Uterus (tissue), 4 donors: ENCODE results near the gene SMAP2. TPM values are rescaled to one million over a fixed set of nuclear protein-coding genes. Genes with fewer than 3 reads are reported as not detected.
"Not testable (repeated sequence)": the region's sequence is repeated elsewhere in the genome, so short reads cannot be mapped to it uniquely, and the experiment has no call there.

Experiments
- DNase-seq, 2 donors: peaks; one replicate each; pipeline ENCODE4 v3.0.0-alpha.2; 2019 to 2020
- H3K27ac ChIP-seq, 2 donors: fragments of 200-600 bp; sonication (generic); 1 replicate in 1 of 2; 2 replicates in 1 of 2; pipeline ENCODE4 v1.5.1; 2016 to 2018
- H3K27me3 ChIP-seq, 2 donors: fragments of 200-600 bp; sonication (generic); one replicate each; pipeline ENCODE4 v1.5.1; 2018 to 2019; ENCODE audit warnings: control low read depth in 1 of 2
- H3K36me3 ChIP-seq, 2 donors: fragments of 200-600 bp; sonication (generic); one replicate each; pipeline ENCODE4 v1.5.1; 2019; ENCODE audit warnings: control low read depth in 1 of 2
- H3K4me1 ChIP-seq, 2 donors: fragments of 200-600 bp; sonication (generic); one replicate each; pipeline ENCODE4 v1.5.1; 2018 to 2019; ENCODE audit warnings: control low read depth in 1 of 2
- H3K4me3 ChIP-seq, 2 donors: fragments of 200-600 bp; sonication (generic); 1 replicate in 1 of 2; 2 replicates in 1 of 2; pipeline ENCODE4 v1.5.1; 2018 to 2019; ENCODE audit warnings: mild to moderate bottlenecking in 1 of 2
- H3K9me3 ChIP-seq, 2 donors: fragments of 200-600 bp; sonication (generic); one replicate each; pipeline ENCODE4 v1.5.1; 2019; ENCODE audit warnings: control low read depth in 1 of 2
- POLR2A ChIP-seq, 2 donors: fragments of 450-650 bp; IDR thresholded peaks; one replicate each; pipeline ENCODE4 v1.6.1; 2016; ENCODE audit warnings: antibody characterized with exemption in 2 of 2, mild to moderate bottlenecking in 1 of 2, moderate library complexity in 1 of 2
- intact Hi-C: fragments of 100-400 bp; cut with DNase I; formaldehyde crosslinking; loops from one replicate; pipeline ENCODE4 v1.15.1; 2023; ENCODE audit warnings: low total_unique reads
- total RNA-seq, 4 donors: library from RNA; depleted of rRNA in 3 of 4; stranded (reverse); fragments of >200 nt in 3 of 4; gene quantifications; one replicate each; pipeline versions ENCODE4 v1.1.0 to v1.2.4, GENCODE V29; 2014 to 2023
- TF ChIP-seq, protein P1 (sequence below), 4 experiments: fragments of 200-600 bp in 2 of 4; fragments of 450-650 bp in 2 of 4; sonication (generic) in 2 of 4; IDR thresholded peaks; one replicate each; pipeline ENCODE4 v1.5.1; 2016 to 2019; ENCODE audit warnings: antibody characterized with exemption in 4 of 4, mild to moderate bottlenecking in 2 of 4, moderate library complexity in 1 of 4
- donor health status: DM: yes; HTN: yes; CAD: no.

The SMAP2 gene
- total RNA-seq, 4 donors from 2014 or later = 11.1 to 24.8 (median 18.6) TPM

DNA sequence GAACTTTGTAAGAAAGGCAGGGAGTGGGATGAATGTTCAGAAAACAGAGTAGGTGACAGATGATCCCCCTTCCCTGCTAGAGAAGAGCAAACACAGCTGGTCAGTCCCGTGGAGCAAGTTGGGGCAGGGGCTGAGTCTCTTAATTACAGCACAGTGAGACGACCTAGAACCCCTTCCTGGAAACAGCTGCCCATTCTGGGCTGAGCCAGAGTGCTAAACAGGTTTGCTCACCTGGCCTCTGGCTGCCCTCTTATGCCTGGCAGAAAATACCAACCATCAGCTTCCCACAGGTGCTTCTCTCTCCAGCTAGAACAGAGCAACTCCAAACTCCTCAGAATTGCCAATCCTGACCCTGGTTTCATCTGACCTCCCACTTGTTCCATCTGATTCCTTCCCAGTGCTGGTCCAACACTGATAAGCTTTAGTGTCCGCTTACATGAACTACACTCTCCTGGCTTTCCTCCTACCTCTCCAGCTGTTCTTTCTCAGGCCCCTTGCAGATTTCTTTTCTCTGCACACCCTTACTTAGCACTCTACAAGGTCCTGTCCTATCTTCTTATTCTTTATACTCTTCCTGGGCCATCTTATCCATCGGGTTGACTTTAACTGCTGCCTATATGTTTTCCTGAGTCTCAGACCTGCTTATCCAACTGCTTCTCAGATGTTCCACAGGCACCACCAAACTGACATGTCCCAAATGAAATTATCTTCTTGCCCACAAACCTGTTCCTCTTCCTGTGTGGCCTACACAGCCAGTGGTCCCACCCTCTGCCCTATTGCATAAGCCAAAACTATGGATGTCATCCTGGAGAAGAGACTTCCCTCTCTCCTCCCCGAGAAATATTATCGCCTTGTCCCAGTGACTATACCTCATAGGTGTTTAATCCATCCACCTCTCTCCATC lies 33.9 kb upstream of the SMAP2 start:
- H3K36me3 ChIP-seq = no peaks in the 10 kb centered on the region
- intact Hi-C loops = loop anchor here (10.0 kb wide), 1 partner anchor 195 kb away; no protein-coding TSS in a partner anchor
- no peak overlapping the region for H3K27ac ChIP-seq
- no peaks in the 10 kb centered on the region for H3K4me1 ChIP-seq
- H3K4me3 ChIP-seq = no peak overlapping the region
- no peaks in the 10 kb centered on the region for H3K9me3 ChIP-seq
- no peaks in the 10 kb centered on the region for H3K27me3 ChIP-seq
- TF ChIP-seq POLR2A (IDR thresholded peaks at IDR 0.05) = no peak
- TF ChIP-seq, protein P1, sequence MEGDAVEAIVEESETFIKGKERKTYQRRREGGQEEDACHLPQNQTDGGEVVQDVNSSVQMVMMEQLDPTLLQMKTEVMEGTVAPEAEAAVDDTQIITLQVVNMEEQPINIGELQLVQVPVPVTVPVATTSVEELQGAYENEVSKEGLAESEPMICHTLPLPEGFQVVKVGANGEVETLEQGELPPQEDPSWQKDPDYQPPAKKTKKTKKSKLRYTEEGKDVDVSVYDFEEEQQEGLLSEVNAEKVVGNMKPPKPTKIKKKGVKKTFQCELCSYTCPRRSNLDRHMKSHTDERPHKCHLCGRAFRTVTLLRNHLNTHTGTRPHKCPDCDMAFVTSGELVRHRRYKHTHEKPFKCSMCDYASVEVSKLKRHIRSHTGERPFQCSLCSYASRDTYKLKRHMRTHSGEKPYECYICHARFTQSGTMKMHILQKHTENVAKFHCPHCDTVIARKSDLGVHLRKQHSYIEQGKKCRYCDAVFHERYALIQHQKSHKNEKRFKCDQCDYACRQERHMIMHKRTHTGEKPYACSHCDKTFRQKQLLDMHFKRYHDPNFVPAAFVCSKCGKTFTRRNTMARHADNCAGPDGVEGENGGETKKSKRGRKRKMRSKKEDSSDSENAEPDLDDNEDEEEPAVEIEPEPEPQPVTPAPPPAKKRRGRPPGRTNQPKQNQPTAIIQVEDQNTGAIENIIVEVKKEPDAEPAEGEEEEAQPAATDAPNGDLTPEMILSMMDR (IDR thresholded peaks at IDR 0.05) = no peak
- DNase-seq = no peak

DNA sequence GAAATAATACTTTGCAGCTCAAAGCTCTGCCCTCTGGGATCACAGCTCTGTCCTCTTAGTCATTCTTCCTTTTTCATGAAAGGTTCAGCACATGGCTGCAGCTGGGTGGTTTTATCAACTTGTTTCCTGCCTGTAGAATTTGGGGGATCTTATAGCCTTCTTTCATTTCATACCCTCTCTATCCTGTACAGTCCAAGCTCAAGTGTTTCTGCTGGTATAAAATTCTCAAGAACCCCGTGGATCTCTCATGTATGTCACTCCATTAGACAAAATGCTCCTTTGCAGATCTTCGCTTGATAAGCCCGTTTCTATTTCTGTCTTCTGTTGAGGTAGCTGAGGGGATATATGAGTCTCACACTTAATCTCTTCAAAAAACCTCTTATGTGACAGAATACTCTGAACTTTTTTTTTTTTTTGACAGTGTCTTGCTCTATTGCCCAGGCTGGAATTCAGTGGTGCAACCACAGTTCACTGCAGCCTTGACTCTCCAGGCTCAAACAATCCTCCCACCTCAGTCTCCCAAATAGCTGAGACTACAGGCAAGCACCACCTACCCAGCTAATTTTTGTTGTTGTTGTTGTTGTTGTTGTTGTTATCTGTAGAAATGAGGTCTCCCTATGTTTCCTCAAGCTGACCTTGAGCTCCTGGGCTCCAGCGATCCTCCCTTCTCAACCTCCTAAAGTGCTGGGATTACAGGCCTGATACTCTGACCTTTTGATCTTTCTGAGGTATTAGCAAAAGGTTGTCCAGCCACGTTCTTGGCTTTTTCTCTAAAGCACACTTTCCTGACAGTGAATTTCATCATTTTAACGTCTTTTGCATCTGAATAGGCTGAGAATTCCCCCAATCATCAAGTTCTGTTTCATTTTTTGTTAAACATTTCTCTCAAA lies 31.8 kb upstream of the SMAP2 start:
- no peaks in the 10 kb centered on the region for H3K9me3 ChIP-seq
- no peak overlapping the region for H3K4me3 ChIP-seq
- H3K4me1 ChIP-seq = no peaks in the 10 kb centered on the region
- TF ChIP-seq, protein P1 (IDR thresholded peaks at IDR 0.05) = no peak
- TF ChIP-seq POLR2A (IDR thresholded peaks at IDR 0.05) = no peak
- intact Hi-C loops = no loop called here
- DNase-seq = no peak
- H3K27me3 ChIP-seq = no peaks in the 10 kb centered on the region
- H3K27ac ChIP-seq = no peak overlapping the region
- no peaks in the 10 kb centered on the region for H3K36me3 ChIP-seq

DNA sequence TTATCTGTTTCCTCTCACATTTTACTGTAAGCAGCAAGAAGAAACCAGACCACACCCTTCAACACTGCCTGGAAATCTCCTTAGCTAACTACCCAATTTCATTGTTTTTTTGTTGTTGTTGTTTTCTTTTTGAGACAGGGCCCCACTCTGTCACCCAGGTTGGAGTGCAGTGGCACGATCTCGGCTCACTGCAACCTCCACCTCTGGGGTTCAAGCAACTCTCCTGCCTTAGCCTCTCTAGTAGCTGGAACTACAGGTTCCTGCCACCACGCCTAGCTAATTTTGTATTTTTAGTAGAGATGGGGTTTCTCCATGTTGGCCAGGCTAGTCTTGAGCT lies 31.2 kb upstream of the SMAP2 start:
- H3K27ac ChIP-seq, intact Hi-C loops, DNase-seq, H3K9me3 ChIP-seq, H3K36me3 ChIP-seq, H3K4me3 ChIP-seq, H3K4me1 ChIP-seq, H3K27me3 ChIP-seq: not testable (repeated sequence)

DNA sequence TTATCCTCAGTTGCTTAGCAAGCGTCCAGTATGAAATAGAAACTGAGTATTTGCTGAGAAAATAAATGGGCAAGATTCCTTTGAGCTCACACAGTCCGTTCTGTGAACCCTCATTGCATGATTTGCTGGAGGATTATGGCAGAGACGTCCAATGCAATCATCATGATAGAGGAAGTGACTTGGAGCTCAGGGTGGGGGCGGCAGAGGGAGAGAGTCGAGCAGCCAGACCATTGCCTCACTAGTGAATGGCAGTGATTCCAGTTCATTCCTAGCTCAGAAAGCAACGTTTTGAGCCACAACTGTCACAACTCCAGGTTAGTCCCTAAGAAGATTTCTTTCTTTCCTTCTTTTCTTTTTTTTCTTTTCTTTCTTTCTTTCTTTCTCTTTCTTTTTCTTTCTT lies 28.9 kb upstream of the SMAP2 start:
- TF ChIP-seq POLR2A (IDR thresholded peaks at IDR 0.05) = no peak
- TF ChIP-seq, protein P1 (IDR thresholded peaks at IDR 0.05) = no peak
- no peaks in the 10 kb centered on the region for H3K27me3 ChIP-seq
- no peaks in the 10 kb centered on the region for H3K36me3 ChIP-seq
- H3K4me3 ChIP-seq = no peak overlapping the region
- H3K9me3 ChIP-seq = no peaks in the 10 kb centered on the region
- no peak overlapping the region for H3K27ac ChIP-seq
- no peaks in the 10 kb centered on the region for H3K4me1 ChIP-seq
- DNase-seq = no peak
- intact Hi-C loops = no loop called here

DNA sequence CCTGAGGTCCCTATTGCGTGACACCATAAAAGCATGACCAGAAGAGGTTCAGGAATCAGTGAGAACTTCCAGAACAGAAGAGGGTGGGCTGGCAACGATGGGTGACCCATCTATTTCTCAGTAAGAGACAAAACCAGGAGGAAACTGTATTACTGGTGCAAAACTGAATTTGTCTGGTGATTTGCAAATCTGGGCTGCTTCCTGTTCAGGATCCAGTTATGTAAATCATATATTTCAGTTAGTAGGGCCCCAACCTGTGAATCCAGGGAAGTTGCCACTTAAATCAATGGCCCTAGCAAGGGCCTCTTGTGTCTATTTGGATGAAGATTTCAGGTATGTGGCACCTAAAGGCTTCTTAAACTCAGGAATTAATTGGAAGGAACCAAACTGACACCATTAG lies 23.1 kb upstream of the SMAP2 start:
- Histone ChIP-seq H3K9me3 (no peaks in the 10 kb centered on the region), H3K4me1 (no peaks in the 10 kb centered on the region), H3K27me3 (no peaks in the 10 kb centered on the region), H3K4me3 (no peak overlapping the region), H3K27ac (no peak overlapping the region), H3K36me3 (no peaks in the 10 kb centered on the region)
- no peak for TF ChIP-seq POLR2A (IDR thresholded peaks at IDR 0.05)
- TF ChIP-seq, protein P1 (IDR thresholded peaks at IDR 0.05) = no peak
- intact Hi-C loops = no loop called here
- no peak for DNase-seq
